AG04450 (cell line): Measurements from ENCODE around the gene CFAP54. TPM values are rescaled to one million over a fixed set of nuclear protein-coding genes. Genes with fewer than 3 reads are reported as not detected.

ENCODE experiments used
- CTCF ChIA-PET: fragments of 300-600, 350-600 bp; formaldehyde crosslinking; extraction: SDS; loops from one replicate; lab custom pipeline; 2022; ENCODE audit warnings: antibody characterized with exemption, inconsistent platforms; lab: Charles Lee
- POLR2A ChIA-PET: fragments of 350-600 bp; formaldehyde crosslinking; extraction: SDS; loops from one replicate; lab custom pipeline; 2021; ENCODE audit warnings: antibody characterized with exemption, inconsistent platforms; lab: Yijun Ruan, JAX
- DNase-seq: peaks from one replicate; pipeline ENCODE4 v3.0.0-alpha.2; 2011; ENCODE audit warnings: low read depth, low spot score
- H3K27ac ChIP-seq: one replicate; pipeline ENCODE4 v1.5.1; 2012; ENCODE audit warnings: low read depth, low read length, control low read depth
- H3K27me3 ChIP-seq: one replicate; pipeline ENCODE4 v1.6.0; 2012; ENCODE audit warnings: low read length; ENCODE audit not compliant: control insufficient read depth, insufficient read depth
- H3K4me3 ChIP-seq: 2 replicates; pipeline ENCODE4 v1.5.1; 2011; ENCODE audit warnings: mild to moderate bottlenecking, low read depth, low read length, control low read depth
- H3K9me3 ChIP-seq: 2 replicates; pipeline ENCODE4 v1.5.1; 2012; ENCODE audit warnings: low read length; ENCODE audit not compliant: control insufficient read depth, insufficient read depth
- polyA plus RNA-seq: library from polyadenylated mRNA; depleted of rRNA; stranded (reverse); fragments of >200 nt; gene quantifications from 2 replicates; pipeline ENCODE4 v1.2.3, GENCODE V29; 2011
- TF ChIP-seq, protein P1 (sequence below): IDR thresholded peaks from 2 replicates; pipeline ENCODE4 v1.5.1; 2011; ENCODE audit warnings: low read depth, low read length, control low read depth, inconsistent platforms

Gene CFAP54
- polyA plus RNA-seq, 1 experiment = 0.82 TPM

DNA sequence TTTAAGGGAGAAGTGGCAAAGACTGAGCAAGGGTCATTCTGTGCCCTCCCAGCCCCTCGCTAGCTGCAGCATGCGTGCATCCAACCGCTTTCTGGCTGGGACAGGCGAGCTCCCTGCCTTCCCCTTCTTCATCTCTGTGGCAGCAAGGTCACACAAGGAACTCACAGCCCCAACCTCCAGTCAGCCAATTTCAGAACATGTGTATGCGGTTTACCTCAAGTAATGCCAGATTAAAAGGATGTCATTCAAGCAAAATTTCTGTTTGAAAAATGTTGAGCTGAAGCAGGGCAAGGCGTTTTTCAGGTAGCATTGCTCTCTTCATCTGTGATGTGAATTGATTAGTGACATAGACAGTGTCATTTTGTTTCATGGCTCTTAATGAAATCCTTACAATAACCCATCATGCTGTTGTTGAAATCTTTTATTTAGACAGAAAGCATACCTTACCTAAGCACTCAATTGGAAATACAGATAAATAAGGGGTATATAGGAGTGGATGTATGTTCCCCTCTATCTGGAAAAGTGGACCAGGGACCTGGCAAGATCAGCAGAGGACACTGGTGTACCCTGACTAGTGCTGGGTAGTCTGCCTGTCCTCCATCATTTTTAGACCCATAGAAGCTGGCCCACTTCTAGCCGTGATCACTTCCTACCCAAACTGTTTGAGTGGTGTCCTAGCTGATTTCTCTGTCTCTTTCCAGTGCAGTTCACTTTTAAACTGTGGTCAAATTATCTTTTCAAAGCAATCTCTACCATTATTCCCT lies 334.9 kb downstream of the CFAP54 start:
- no peaks in the 10 kb centered on the region for H3K9me3 ChIP-seq
- CTCF ChIA-PET = no interaction called here
- H3K4me3 ChIP-seq = no peak overlapping the region
- no peak overlapping the region for H3K27ac ChIP-seq
- no peaks in the 10 kb centered on the region for H3K27me3 ChIP-seq
- POLR2A ChIA-PET = no interaction called here
- no peak for DNase-seq
- TF ChIP-seq, protein P1, sequence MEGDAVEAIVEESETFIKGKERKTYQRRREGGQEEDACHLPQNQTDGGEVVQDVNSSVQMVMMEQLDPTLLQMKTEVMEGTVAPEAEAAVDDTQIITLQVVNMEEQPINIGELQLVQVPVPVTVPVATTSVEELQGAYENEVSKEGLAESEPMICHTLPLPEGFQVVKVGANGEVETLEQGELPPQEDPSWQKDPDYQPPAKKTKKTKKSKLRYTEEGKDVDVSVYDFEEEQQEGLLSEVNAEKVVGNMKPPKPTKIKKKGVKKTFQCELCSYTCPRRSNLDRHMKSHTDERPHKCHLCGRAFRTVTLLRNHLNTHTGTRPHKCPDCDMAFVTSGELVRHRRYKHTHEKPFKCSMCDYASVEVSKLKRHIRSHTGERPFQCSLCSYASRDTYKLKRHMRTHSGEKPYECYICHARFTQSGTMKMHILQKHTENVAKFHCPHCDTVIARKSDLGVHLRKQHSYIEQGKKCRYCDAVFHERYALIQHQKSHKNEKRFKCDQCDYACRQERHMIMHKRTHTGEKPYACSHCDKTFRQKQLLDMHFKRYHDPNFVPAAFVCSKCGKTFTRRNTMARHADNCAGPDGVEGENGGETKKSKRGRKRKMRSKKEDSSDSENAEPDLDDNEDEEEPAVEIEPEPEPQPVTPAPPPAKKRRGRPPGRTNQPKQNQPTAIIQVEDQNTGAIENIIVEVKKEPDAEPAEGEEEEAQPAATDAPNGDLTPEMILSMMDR = no peak

DNA sequence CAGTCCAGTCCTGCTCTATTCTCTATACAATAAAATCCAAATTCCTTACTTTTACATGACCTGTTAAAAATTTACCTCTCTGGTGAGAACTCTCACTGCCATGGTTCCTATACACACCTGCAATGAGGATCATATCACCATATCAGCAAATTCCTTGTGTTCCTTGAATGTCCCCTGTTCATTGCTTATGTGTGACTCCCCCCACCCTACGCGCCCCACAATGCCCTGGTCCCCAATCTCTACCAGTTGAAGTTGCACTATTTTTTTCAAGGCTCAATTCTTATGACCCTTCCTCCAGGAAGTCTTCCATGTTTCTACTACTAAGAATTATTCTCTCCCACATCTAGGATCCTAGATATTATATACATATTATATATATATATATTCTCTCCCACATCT lies 335.5 kb downstream of the CFAP54 start:
- POLR2A ChIA-PET = no interaction called here
- DNase-seq = no peak
- Histone ChIP-seq H3K4me3 (no peak overlapping the region), H3K9me3 (no peaks in the 10 kb centered on the region), H3K27ac (no peak overlapping the region), H3K27me3 (no peaks in the 10 kb centered on the region)
- TF ChIP-seq, protein P1 = no peak
- CTCF ChIA-PET = no interaction called here

DNA sequence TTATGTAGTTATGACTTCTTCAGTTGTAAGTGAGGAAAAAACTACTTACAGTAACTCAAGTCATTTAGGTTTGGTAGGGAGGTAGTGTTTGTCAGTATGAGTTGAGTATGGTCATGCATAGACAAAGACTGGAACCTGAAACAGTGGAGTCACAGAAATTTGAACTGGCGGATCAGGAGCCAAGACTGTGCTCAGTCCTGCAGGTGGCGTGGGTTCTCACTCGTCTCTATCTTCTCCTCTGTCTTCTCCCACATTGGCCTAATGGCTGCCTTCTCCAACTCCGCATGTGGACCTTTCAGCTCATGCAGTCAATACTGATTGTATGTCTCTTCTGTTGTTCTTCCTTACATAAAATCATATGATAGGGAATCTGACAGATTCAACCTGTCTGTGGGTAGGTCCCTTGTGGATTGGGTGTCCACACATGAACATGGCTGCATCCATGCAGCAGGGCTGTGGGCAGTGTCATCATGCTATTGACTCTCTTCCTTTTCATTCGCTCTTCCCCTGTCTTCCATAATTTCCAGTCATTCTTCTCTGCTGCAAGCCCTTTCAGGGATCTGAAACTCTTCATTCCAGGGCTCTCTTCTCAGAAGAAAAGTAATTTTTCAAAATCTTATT lies 338.9 kb downstream of the CFAP54 start:
- POLR2A ChIA-PET = no interaction called here
- CTCF ChIA-PET = no interaction called here

DNA sequence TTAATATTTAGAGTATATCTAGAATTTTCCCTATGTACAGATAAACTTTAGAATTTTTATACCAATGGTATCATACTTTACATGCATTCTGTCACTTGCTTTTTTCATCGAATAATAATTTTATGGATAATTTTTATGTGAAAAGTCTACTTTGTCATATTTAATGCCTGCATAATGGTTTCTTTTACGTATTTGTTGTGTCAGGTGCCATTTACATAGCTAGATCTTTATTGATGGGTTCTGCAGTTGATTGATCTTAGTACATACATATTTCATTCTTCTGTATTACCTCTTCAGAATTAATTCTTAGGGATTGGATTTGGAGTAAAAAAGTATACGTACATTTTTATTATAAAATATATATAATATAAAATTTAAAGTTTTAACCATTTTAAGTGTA lies 340.0 kb downstream of the CFAP54 start:
- TF ChIP-seq, protein P1 = no peak
- no peak overlapping the region for H3K27ac ChIP-seq
- ChIA-PET POLR2A (no interaction called here), CTCF (no interaction called here)
- H3K27me3 ChIP-seq = no peaks in the 10 kb centered on the region
- DNase-seq = no peak
- no peaks in the 10 kb centered on the region for H3K9me3 ChIP-seq
- H3K4me3 ChIP-seq = no peak overlapping the region

More for the DNA sequence above, 338.9 kb downstream of the CFAP54 start:
- Histone ChIP-seq H3K27me3 (no peaks in the 10 kb centered on the region), H3K4me3 (no peak overlapping the region), H3K9me3 (no peaks in the 10 kb centered on the region), H3K27ac (no peak overlapping the region)
- TF ChIP-seq, protein P1 = no peak
- no peak for DNase-seq

DNA sequence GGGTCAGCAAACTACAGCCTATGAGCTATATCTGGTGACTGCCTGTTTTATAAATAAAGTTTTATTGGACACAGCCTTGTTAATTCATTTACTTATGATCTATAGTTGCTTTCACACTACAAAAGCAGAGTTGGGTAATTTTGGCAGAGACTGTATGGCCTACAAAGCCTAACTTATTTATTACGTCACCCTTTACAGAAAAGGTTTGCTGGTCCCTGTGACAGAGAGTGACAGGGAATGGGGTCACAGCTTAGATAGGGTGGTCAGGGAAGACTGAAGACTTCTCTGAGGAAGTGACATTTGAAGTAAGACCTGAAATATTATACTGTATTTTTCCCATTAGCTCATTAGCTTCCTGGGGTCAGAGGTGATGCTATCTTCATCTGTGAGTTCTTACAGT lies 342.0 kb downstream of the CFAP54 start:
- DNase-seq = no peak
- no peaks in the 10 kb centered on the region for H3K27me3 ChIP-seq
- no peaks in the 10 kb centered on the region for H3K9me3 ChIP-seq
- no peak overlapping the region for H3K4me3 ChIP-seq
- TF ChIP-seq, protein P1 = no peak
- ChIA-PET POLR2A (no interaction called here), CTCF (no interaction called here)
- H3K27ac ChIP-seq = no peak overlapping the region
